H1 (cell line): ENCODE results near the gene CTDSP1. TPM values are rescaled to one million over a fixed set of nuclear protein-coding genes. Genes with fewer than 3 reads are reported as not detected.

Source experiments
- CTCF ChIA-PET: fragments of 300-600 bp; sonication (Branson Sonifier 250); formaldehyde crosslinking; loops from one replicate; lab custom pipeline; 2021; ENCODE audit not compliant: partially characterized antibody; lab: Charles Lee
- POLR2A ChIA-PET: fragments of 300-600 bp; sonication (Branson Sonifier 250); formaldehyde crosslinking; loops from one replicate; lab custom pipeline; 2021; ENCODE audit warnings: inconsistent platforms; ENCODE audit not compliant: partially characterized antibody; lab: Charles Lee
- DNase-seq, 2 experiments: peaks; one replicate each; pipeline versions ENCODE4 v3.0.0 to v3.0.0-alpha.2; 2010 to 2022; ENCODE audit warnings: low spot score in 2 of 2, low read depth in 1 of 2, mixed read lengths in 1 of 2
- FAIRE-seq: peaks from 2 replicates; lab custom pipeline; 2011; peaks lifted over from hg19 to GRCh38; lab: Jason Lieb, UNC
- H2AFZ ChIP-seq: 2 replicates; pipeline ENCODE4 v1.8.1; 2012; ENCODE audit warnings: low read length, inconsistent platforms
- H2AK5ac ChIP-seq: 2 replicates; pipeline ENCODE4 v1.6.1; 2013; ENCODE audit warnings: low read depth, low read length
- H2BK120ac ChIP-seq: replicated peaks from 2 replicates; pipeline ENCODE3; 2013; ENCODE audit warnings: low read depth, low read length, inconsistent platforms
- H2BK12ac ChIP-seq: 2 replicates; pipeline ENCODE4 v1.6.1; 2013; ENCODE audit warnings: low read depth, low read length
- H2BK15ac ChIP-seq: 2 replicates; pipeline ENCODE4 v1.6.1; 2013; ENCODE audit warnings: low read length
- H2BK20ac ChIP-seq: 2 replicates; pipeline ENCODE4 v1.6.1; 2013; ENCODE audit warnings: low read length
- H2BK5ac ChIP-seq: 2 replicates; pipeline ENCODE4 v1.6.1; 2013; ENCODE audit warnings: low read depth, low read length
- H3K14ac ChIP-seq: 2 replicates; pipeline ENCODE4 v1.6.1; 2013; ENCODE audit warnings: inconsistent platforms; ENCODE audit not compliant: insufficient read length
- H3K18ac ChIP-seq: 2 replicates; pipeline ENCODE4 v1.6.1; 2013; ENCODE audit warnings: low read length; ENCODE audit errors: extremely low read depth
- H3K23ac ChIP-seq: 2 replicates; pipeline ENCODE4 v1.6.1; 2013; ENCODE audit warnings: inconsistent platforms; ENCODE audit not compliant: insufficient read length
- H3K23me2 ChIP-seq: 2 replicates; pipeline ENCODE4 v1.6.1; 2013; ENCODE audit warnings: low read depth, low read length
- H3K27ac ChIP-seq: 2 replicates; pipeline ENCODE4 v1.6.1; 2011; ENCODE audit warnings: low read depth, low read length, inconsistent platforms
- H3K27me3 ChIP-seq, 4 experiments: replicated peaks in 1 of 4; 1 replicate in 1 of 4; 2 replicates in 3 of 4; pipeline versions ENCODE4 v1.6.1 to v1.8.1; 2011 to 2013; ENCODE audit warnings: low read length in 3 of 4, mild to moderate bottlenecking in 3 of 4, inconsistent platforms in 2 of 4, mixed read lengths in 2 of 4, moderate library complexity in 1 of 4; ENCODE audit not compliant: control insufficient read depth in 3 of 4, insufficient read depth in 3 of 4; ENCODE audit errors: extremely low read depth in 1 of 4
- H3K36me3 ChIP-seq, 4 experiments: 2 replicates each; pipeline versions ENCODE4 v1.6.1 to v1.8.1; 2011 to 2013; ENCODE audit warnings: mild to moderate bottlenecking in 4 of 4, low read length in 3 of 4, moderate library complexity in 2 of 4, control low read depth in 1 of 4, inconsistent platforms in 1 of 4; ENCODE audit not compliant: insufficient read depth in 4 of 4, control insufficient read depth in 2 of 4
- H3K4ac ChIP-seq: replicated peaks from 2 replicates; pipeline ENCODE3; 2013; ENCODE audit warnings: low read length, low read depth, mixed read lengths, inconsistent platforms; ENCODE audit not compliant: insufficient read length
- H3K4me1 ChIP-seq, 4 experiments: replicated peaks in 1 of 4; 1 replicate in 1 of 4; 2 replicates in 3 of 4; pipeline versions ENCODE4 v1.6.1 to v1.8.1; 2011 to 2013; ENCODE audit warnings: low read length in 3 of 4, inconsistent platforms in 2 of 4, mixed read lengths in 1 of 4; ENCODE audit not compliant: insufficient read depth in 4 of 4, control insufficient read depth in 3 of 4
- H3K4me2 ChIP-seq, 2 experiments: 2 replicates each; pipeline versions ENCODE4 v1.6.1 to v1.8.1; 2011 to 2013; ENCODE audit warnings: low read depth in 2 of 2, low read length in 2 of 2, control low read depth in 1 of 2, inconsistent platforms in 1 of 2, mild to moderate bottlenecking in 1 of 2; ENCODE audit not compliant: insufficient read depth in 1 of 2
- H3K4me3 ChIP-seq, 4 experiments: fragments of 200-600, 300-600 bp in 1 of 4; sonication (generic), shearing (Covaris generic), sonication (Bioruptor Twin) in 1 of 4; 2 replicates each; pipeline versions ENCODE4 v1.5.1 to v1.8.1; 2011 to 2016; ENCODE audit warnings: low read length in 4 of 4, low read depth in 3 of 4, control low read depth in 2 of 4, inconsistent platforms in 2 of 4, mild to moderate bottlenecking in 2 of 4, mixed read lengths in 1 of 4, moderate library complexity in 1 of 4; ENCODE audit not compliant: insufficient read depth in 2 of 4; ENCODE audit errors: extremely low read depth in 1 of 4
- H3K56ac ChIP-seq: replicated peaks from 2 replicates; pipeline ENCODE3; 2013; ENCODE audit warnings: low read depth, mild to moderate bottlenecking, mixed read lengths, low read length, inconsistent platforms; ENCODE audit not compliant: insufficient read length
- H3K79me1 ChIP-seq: 2 replicates; pipeline ENCODE4 v1.6.1; 2013; ENCODE audit warnings: low read depth, low read length, control low read depth
- H3K79me2 ChIP-seq, 2 experiments: 2 replicates each; pipeline versions ENCODE4 v1.6.1 to v1.8.1; 2012 to 2013; ENCODE audit warnings: low read length in 2 of 2, mild to moderate bottlenecking in 2 of 2, inconsistent platforms in 1 of 2; ENCODE audit not compliant: insufficient read depth in 2 of 2, control insufficient read depth in 1 of 2
- H3K9ac ChIP-seq, 4 experiments: replicated peaks in 1 of 4; 1 replicate in 1 of 4; 2 replicates in 3 of 4; pipeline versions ENCODE4 v1.6.1 to v1.8.1; 2011 to 2013; ENCODE audit warnings: low read depth in 3 of 4, low read length in 3 of 4, control low read depth in 2 of 4, mild to moderate bottlenecking in 2 of 4, moderate library complexity in 2 of 4, inconsistent platforms in 1 of 4; ENCODE audit errors: extremely low read depth in 1 of 4
- H3K9me3 ChIP-seq, 2 experiments: 2 replicates each; pipeline versions ENCODE4 v1.6.1 to v1.8.1; 2012 to 2013; ENCODE audit warnings: mild to moderate bottlenecking in 2 of 2, moderate library complexity in 2 of 2, control low read depth in 1 of 2, inconsistent platforms in 1 of 2, low read depth in 1 of 2, low read length in 1 of 2, mixed read lengths in 1 of 2; ENCODE audit not compliant: insufficient read depth in 2 of 2
- H4K20me1 ChIP-seq, 2 experiments: replicated peaks in 1 of 2; 2 replicates each; pipeline versions ENCODE3 to v1.8.1; 2011 to 2013; ENCODE audit warnings: inconsistent platforms in 2 of 2, low read length in 2 of 2, mild to moderate bottlenecking in 1 of 2; ENCODE audit not compliant: insufficient read depth in 2 of 2, control insufficient read depth in 1 of 2
- H4K5ac ChIP-seq: 2 replicates; pipeline ENCODE4 v1.6.1; 2013; ENCODE audit warnings: low read length, low read depth, mixed read lengths, inconsistent platforms; ENCODE audit not compliant: insufficient read length
- H4K8ac ChIP-seq: 2 replicates; pipeline ENCODE4 v1.8.0; 2013; ENCODE audit warnings: mild to moderate bottlenecking, moderate library complexity, low read length, inconsistent platforms; ENCODE audit not compliant: insufficient read depth; ENCODE audit errors: extremely low read depth
- H4K91ac ChIP-seq: replicated peaks from 2 replicates; pipeline ENCODE3; 2013; ENCODE audit warnings: low read length, mixed read lengths, inconsistent platforms; ENCODE audit not compliant: insufficient read length
- BCL11A ChIP-seq, 2 experiments: IDR thresholded peaks; one replicate each; pipeline ENCODE4 v1.6.1; 2011; ENCODE audit warnings: low read depth in 2 of 2, low read length in 2 of 2, mild to moderate bottlenecking in 2 of 2
- PHF8 ChIP-seq: fragments of 200-600 bp; sonication (generic); conservative IDR thresholded peaks from 2 replicates; pipeline ENCODE4 v1.7.1; 2012; ENCODE audit warnings: low read depth, mild to moderate bottlenecking, inconsistent platforms, low read length, moderate library complexity
- SP1 ChIP-seq: IDR thresholded peaks from 2 replicates; pipeline ENCODE4 v1.6.1; 2011; ENCODE audit warnings: low read depth, low read length
- WGBS, 2 experiments: shearing (Covaris generic) in 1 of 2; methylation state at CpG; one replicate each; pipeline versions ENCODE4 v1.1.6 to v1.1.7; 2013 to 2015; ENCODE audit warnings: low lambda C conversion rate in 2 of 2, mixed read lengths in 2 of 2, inconsistent platforms in 1 of 2, low coverage in 1 of 2, missing lambda C conversion rate in 1 of 2; ENCODE audit not compliant: insufficient replicate concordance in 2 of 2, insufficient coverage in 1 of 2, insufficient read length in 1 of 2; ENCODE audit errors: extremely low coverage in 1 of 2, missing lambda C conversion rate in 1 of 2; 5-methylcytosine and 5-hydroxymethylcytosine counted together
- polyA plus RNA-seq, 7 experiments: library from polyadenylated mRNA; depleted of rRNA in 3 of 7; stranded (reverse) in 5 of 7; unstranded in 2 of 7; fragments of >200 nt in 5 of 7; fragments of 200-250 nt in 2 of 7; gene quantifications; 1 replicate in 5 of 7; 2 replicates in 1 of 7; 4 replicates in 1 of 7; pipeline versions ENCODE4 v1.2.1 to v1.2.3, GENCODE V29; 2011 to 2013; ENCODE audit warnings: missing spikeins in 2 of 7, mixed read lengths in 2 of 7
- total RNA-seq: library from RNA; stranded (reverse); fragmentation: NEBNext Ultra II Directional; extraction: Animal tissue kit (Norgen Biotek cat#: 25700); gene quantifications from 2 replicates; pipeline ENCODE4 v1.2.1, GENCODE V29; 2021

CTDSP1 gene
- total and polyA plus RNA-seq, 2 of the 8 experiments (the other 6 are each of a cell fraction or from before 2014, with no cell fraction given) = 20.3 to 35.2 TPM

DNA sequence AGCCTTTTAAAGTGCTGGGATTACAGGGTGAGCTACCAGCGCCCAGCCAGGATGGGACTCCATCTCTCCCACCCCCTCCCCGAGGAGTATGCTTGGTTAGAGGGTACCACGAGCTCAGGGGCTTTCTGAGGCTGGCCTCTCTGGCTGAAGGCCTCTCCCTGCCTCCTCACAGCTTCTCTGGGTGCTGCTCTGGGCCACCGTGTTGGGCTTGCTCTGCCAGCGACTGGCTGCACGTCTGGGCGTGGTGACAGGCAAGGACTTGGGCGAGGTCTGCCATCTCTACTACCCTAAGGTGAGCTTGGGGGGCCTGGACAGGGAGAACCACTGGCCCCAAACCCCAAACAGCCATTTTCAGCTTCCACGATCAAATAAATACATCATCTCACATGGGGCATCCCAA lies 14.7 kb upstream of the CTDSP1 start:
- Histone ChIP-seq H3K4me1 (peaks cover 0 to 5% (median 3%) of the 10 kb centered on the region in 4 experiments; a peak in 5 of 7 replicates), H4K91ac (no peak overlapping the region), H3K14ac (no peak overlapping the region), H2BK5ac (no peak overlapping the region), H3K4me2 (no peak overlapping the region), H3K79me1 (no peaks in the 10 kb centered on the region), H3K36me3 (no peaks in the 10 kb centered on the region), H3K79me2 (no peaks in the 10 kb centered on the region), H2BK15ac (no peak overlapping the region), H4K20me1 (no peaks in the 10 kb centered on the region), H3K23ac (no peak overlapping the region), H2BK120ac (no peak overlapping the region), H3K4me3 (no peak overlapping the region), H2BK12ac (no peak overlapping the region), H3K9ac (no peak overlapping the region)
- no peak for DNase-seq
- TF ChIP-seq BCL11A (IDR thresholded peaks at IDR 0.05; ENCODE audit: low read depth in 2 of 2, low read length in 2 of 2) (no peak), PHF8 (no peak), SP1 (no peak)
- TF ChIP-seq, all 59 proteins: peak for 0
- Histone ChIP-seq H2BK20ac (no peak overlapping the region), H3K23me2 (peaks cover 7% of the 10 kb centered on the region; the same call in 1 of the 2 replicates), H4K8ac (no peak overlapping the region), H3K56ac (no peak overlapping the region), H3K27me3 (peaks cover 0 to 17% (median 11%) of the 10 kb centered on the region in 4 experiments; a peak in 5 of 7 replicates), H2AK5ac (no peak overlapping the region), H3K18ac (no peak overlapping the region), H3K9me3 (no peaks in the 10 kb centered on the region), H3K27ac (no peak overlapping the region), H4K5ac (no peak overlapping the region), H2AFZ (no peak overlapping the region), H3K4ac (no peak overlapping the region)
- WGBS, 2 experiments = 78% methylated on average over 9 of the region's 9 CpGs; no CpG with 5 or more reads in 1 of the 2 experiments
- POLR2A ChIA-PET = interaction anchor here (1.8 kb wide), 1 partner anchor 10 kb away, joined by 4 read pairs; no protein-coding TSS in a partner anchor
- FAIRE-seq = no peak
- CTCF ChIA-PET = interaction anchor here (0.5 to 3.5 kb wide), 13 partner anchors 9 to 112 kb away, joined by 3 to 14 read pairs (median 4); partner anchors contain the start of genes CATIP and TMBIM1
